Keratinocyte (primary cell): ENCODE results near the gene MUC5B. TPM values are rescaled to one million over a fixed set of nuclear protein-coding genes. Genes with fewer than 3 reads are reported as not detected.

Experiments used
- DNase-seq: peaks from one replicate; pipeline ENCODE4 v3.0.0-alpha.2; 2011; ENCODE audit warnings: low read depth, missing footprints, low spot score
- FAIRE-seq: peaks from 2 replicates; lab custom pipeline; 2011; peaks lifted over from hg19 to GRCh38; lab: Jason Lieb, UNC
- H2AFZ ChIP-seq: 2 replicates; pipeline ENCODE4 v1.6.0; 2012; ENCODE audit warnings: low read length, control low read depth, inconsistent platforms; ENCODE audit not compliant: control insufficient read depth
- H3K27ac ChIP-seq: 2 replicates; pipeline ENCODE4 v1.5.1; 2011; ENCODE audit warnings: low read length; ENCODE audit not compliant: control insufficient read depth, insufficient read depth
- H3K27me3 ChIP-seq: 3 replicates; pipeline ENCODE4 v1.6.0; 2011; ENCODE audit warnings: low read length; ENCODE audit not compliant: control insufficient read depth, insufficient read depth; ENCODE audit errors: extremely low read depth
- H3K36me3 ChIP-seq, 2 experiments: 2 replicates in 1 of 2; 3 replicates in 1 of 2; pipeline ENCODE4 v1.5.1; 2011; ENCODE audit warnings: low read length in 2 of 2, mild to moderate bottlenecking in 1 of 2; ENCODE audit not compliant: control insufficient read depth in 2 of 2, insufficient read depth in 2 of 2; ENCODE audit errors: extremely low read depth in 1 of 2
- H3K4me1 ChIP-seq: 3 replicates; pipeline ENCODE4 v1.5.1; 2011; ENCODE audit warnings: low read length; ENCODE audit not compliant: control insufficient read depth, insufficient read depth; ENCODE audit errors: extremely low read depth
- H3K4me2 ChIP-seq: 3 replicates; pipeline ENCODE4 v1.6.0; 2011; ENCODE audit warnings: low read depth, low read length; ENCODE audit not compliant: control insufficient read depth, insufficient read depth; ENCODE audit errors: extremely low read depth
- H3K4me3 ChIP-seq, 3 experiments: fragments of 200-600 bp in 1 of 3; sonication (generic) in 1 of 3; 2 replicates in 2 of 3; 3 replicates in 1 of 3; pipeline ENCODE4 v1.5.1; 2011 to 2016; ENCODE audit warnings: low read length in 3 of 3, mild to moderate bottlenecking in 3 of 3, control low read depth in 2 of 3, inconsistent platforms in 1 of 3, low read depth in 1 of 3, mixed read lengths in 1 of 3, mixed run types in 1 of 3, moderate library complexity in 1 of 3; ENCODE audit not compliant: control insufficient read depth in 2 of 3, insufficient read depth in 2 of 3; ENCODE audit errors: extremely low read depth in 1 of 3
- H3K79me2 ChIP-seq: 2 replicates; pipeline ENCODE4 v1.6.0; 2012; ENCODE audit warnings: low read length; ENCODE audit not compliant: control insufficient read depth, insufficient read depth
- H3K9ac ChIP-seq: 3 replicates; pipeline ENCODE4 v1.6.0; 2011; ENCODE audit warnings: low read length; ENCODE audit not compliant: control insufficient read depth, insufficient read depth; ENCODE audit errors: extremely low read depth
- H3K9me1 ChIP-seq: 3 replicates; pipeline ENCODE4 v1.6.0; 2011; ENCODE audit warnings: low read length; ENCODE audit not compliant: control insufficient read depth, insufficient read depth; ENCODE audit errors: extremely low read depth
- H3K9me3 ChIP-seq: 2 replicates; pipeline ENCODE4 v1.5.1; 2012; ENCODE audit warnings: low read depth, low read length; ENCODE audit not compliant: control insufficient read depth
- H4K20me1 ChIP-seq: 3 replicates; pipeline ENCODE4 v1.6.0; 2011; ENCODE audit warnings: low read length; ENCODE audit not compliant: control insufficient read depth, insufficient read depth; ENCODE audit errors: extremely low read depth
- EZH2 ChIP-seq: IDR thresholded peaks from one replicate; pipeline ENCODE4 v1.6.1; 2012; ENCODE audit warnings: inconsistent platforms, mild to moderate bottlenecking, low read length, moderate library complexity
- dilution Hi-C: fragments of 300-500 bp; cut with MboI; formaldehyde crosslinking; loops from one replicate; pipeline ENCODE4 v1.7.0; 2020; ENCODE audit warnings: low sequenced_read_pairs; ENCODE audit not compliant: extremely low pct_ligation_motif_present
- polyA plus RNA-seq, 5 experiments: library from polyadenylated mRNA; depleted of rRNA in 3 of 5; stranded (reverse) in 3 of 5; stranded (forward) in 1 of 5; unstranded in 1 of 5; fragments of >200 nt; gene quantifications; 1 replicate in 1 of 5; 2 replicates in 3 of 5; 3 replicates in 1 of 5; pipeline versions ENCODE4 v1.2.1 to v1.2.3, GENCODE V29; 2011 to 2012; ENCODE audit warnings: missing spikeins in 2 of 5, low read depth in 1 of 5, low replicate concordance in 1 of 5
- TF ChIP-seq, protein P1 (sequence below), 3 experiments: IDR thresholded peaks in 1 of 3; conservative IDR thresholded peaks in 1 of 3; optimal IDR thresholded peaks in 1 of 3; 2 replicates in 2 of 3; 3 replicates in 1 of 3; pipeline versions ENCODE3 to v1.5.1; 2011; ENCODE audit warnings: low read length in 3 of 3, mild to moderate bottlenecking in 3 of 3, moderate library complexity in 2 of 3, control low read depth in 1 of 3, inconsistent platforms in 1 of 3; ENCODE audit not compliant: insufficient read depth in 2 of 3; ENCODE audit errors: extremely low read depth in 1 of 3

MUC5B gene
- polyA plus RNA-seq, 1 donor (not counting 4 experiments of a cell fraction or from before 2014, with no cell fraction given) = not detected

DNA sequence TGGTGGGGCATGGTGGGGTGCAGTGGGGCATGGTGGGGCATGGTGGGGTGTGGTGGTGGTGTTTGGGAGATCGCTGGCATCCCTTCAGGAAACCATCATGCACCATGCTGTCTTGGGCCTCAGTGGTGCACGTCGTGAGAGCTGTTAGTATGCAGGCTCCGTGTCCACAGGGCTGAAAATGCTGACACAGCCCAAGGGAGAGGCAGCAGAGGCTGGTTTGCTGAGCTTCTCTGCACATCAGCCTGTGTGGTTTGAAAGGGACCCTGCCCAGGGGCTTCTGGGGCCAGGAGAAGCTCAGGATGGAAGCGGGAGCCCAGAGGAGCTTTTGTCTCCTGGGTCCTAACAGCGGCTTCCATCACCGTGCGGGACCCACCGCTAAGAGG, 30.2 kb downstream of the MUC5B start:
- no peak for FAIRE-seq
- no peak for TF ChIP-seq EZH2
- TF ChIP-seq, protein P1, sequence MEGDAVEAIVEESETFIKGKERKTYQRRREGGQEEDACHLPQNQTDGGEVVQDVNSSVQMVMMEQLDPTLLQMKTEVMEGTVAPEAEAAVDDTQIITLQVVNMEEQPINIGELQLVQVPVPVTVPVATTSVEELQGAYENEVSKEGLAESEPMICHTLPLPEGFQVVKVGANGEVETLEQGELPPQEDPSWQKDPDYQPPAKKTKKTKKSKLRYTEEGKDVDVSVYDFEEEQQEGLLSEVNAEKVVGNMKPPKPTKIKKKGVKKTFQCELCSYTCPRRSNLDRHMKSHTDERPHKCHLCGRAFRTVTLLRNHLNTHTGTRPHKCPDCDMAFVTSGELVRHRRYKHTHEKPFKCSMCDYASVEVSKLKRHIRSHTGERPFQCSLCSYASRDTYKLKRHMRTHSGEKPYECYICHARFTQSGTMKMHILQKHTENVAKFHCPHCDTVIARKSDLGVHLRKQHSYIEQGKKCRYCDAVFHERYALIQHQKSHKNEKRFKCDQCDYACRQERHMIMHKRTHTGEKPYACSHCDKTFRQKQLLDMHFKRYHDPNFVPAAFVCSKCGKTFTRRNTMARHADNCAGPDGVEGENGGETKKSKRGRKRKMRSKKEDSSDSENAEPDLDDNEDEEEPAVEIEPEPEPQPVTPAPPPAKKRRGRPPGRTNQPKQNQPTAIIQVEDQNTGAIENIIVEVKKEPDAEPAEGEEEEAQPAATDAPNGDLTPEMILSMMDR (optimal IDR thresholded peaks at IDR 0.05 in 1 of 3, IDR thresholded peaks at IDR 0.05 in 1 of 3, conservative IDR thresholded peaks at IDR 0.05 in 1 of 3; ENCODE audit: extremely low read depth in 1 of 3, insufficient read depth in 2 of 3, low read length in 3 of 3) = no peak

DNA sequence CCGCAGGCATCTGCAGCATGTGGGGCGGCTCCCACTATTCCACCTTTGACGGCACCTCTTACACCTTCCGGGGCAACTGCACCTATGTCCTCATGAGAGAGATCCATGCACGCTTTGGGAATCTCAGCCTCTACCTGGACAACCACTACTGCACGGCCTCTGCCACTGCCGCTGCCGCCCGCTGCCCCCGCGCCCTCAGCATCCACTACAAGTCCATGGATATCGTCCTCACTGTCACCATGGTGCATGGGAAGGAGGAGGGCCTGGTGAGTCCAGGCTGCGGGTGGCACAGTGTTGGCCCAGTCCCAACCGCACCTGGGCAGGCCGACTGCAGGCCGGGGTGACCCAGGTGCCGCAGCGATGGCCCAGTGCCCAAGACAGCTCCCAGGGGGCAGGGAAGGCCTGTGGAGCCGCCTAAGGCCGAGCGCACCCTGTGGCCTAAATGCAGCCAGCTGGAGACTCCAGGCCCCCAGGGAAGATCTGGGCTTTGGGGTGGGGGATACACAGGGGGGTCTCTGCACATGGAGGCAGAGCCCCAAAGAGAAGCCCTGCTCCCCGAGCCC, 31.3 kb downstream of the MUC5B start:
- no peak for FAIRE-seq
- Histone ChIP-seq H3K79me2 (no peaks in the 10 kb centered on the region), H3K36me3 (no peaks in the 10 kb centered on the region), H3K9me3 (peaks cover 11% of the 10 kb centered on the region), H3K4me2 (no peak overlapping the region), H3K27me3 (no peaks in the 10 kb centered on the region), H4K20me1 (no peaks in the 10 kb centered on the region), H2AFZ (no peak overlapping the region), H3K4me1 (no peaks in the 10 kb centered on the region), H3K27ac (no peak overlapping the region), H3K9me1 (no peaks in the 10 kb centered on the region), H3K9ac (no peak overlapping the region), H3K4me3 (no peak overlapping the region)
- TF ChIP-seq, protein P1 (optimal IDR thresholded peaks at IDR 0.05 in 1 of 3, IDR thresholded peaks at IDR 0.05 in 1 of 3, conservative IDR thresholded peaks at IDR 0.05 in 1 of 3; ENCODE audit: extremely low read depth in 1 of 3, insufficient read depth in 2 of 3, low read length in 3 of 3) = no peak
- no peak for DNase-seq
- dilution Hi-C loops = no loop called here

More for the DNA sequence above, 30.2 kb downstream of the MUC5B start:
- Histone ChIP-seq H3K4me3 (no peak overlapping the region), H3K27me3 (no peaks in the 10 kb centered on the region), H3K9ac (no peak overlapping the region), H3K4me2 (no peak overlapping the region), H3K9me3 (peaks cover 11% of the 10 kb centered on the region), H3K27ac (no peak overlapping the region), H3K79me2 (no peaks in the 10 kb centered on the region), H3K9me1 (no peaks in the 10 kb centered on the region), H3K4me1 (no peaks in the 10 kb centered on the region), H2AFZ (no peak overlapping the region), H4K20me1 (no peaks in the 10 kb centered on the region), H3K36me3 (no peaks in the 10 kb centered on the region)
- dilution Hi-C loops = no loop called here
- DNase-seq = no peak
